BJ (cell line): ENCODE measurements around the gene ELK4. TPM values are rescaled to one million over a fixed set of nuclear protein-coding genes. Genes with fewer than 3 reads are reported as not detected.

Experiments used
- CTCF ChIA-PET: fragments of 350-600 bp; formaldehyde crosslinking; extraction: SDS; loops from one replicate; lab custom pipeline; 2021; ENCODE audit warnings: antibody characterized with exemption, inconsistent platforms; lab: Yijun Ruan, JAX
- POLR2A ChIA-PET: fragments of 300-600 bp; sonication (Branson Sonifier 250); formaldehyde crosslinking; extraction: SDS; loops from one replicate; lab custom pipeline; 2021; ENCODE audit warnings: antibody characterized with exemption; lab: Charles Lee
- DNase-seq: peaks from one replicate; pipeline ENCODE4 v3.0.0-alpha.2; 2011; ENCODE audit warnings: low read depth
- H3K27me3 ChIP-seq: 2 replicates; pipeline ENCODE4 v1.6.0; 2011; ENCODE audit warnings: low read length; ENCODE audit not compliant: control insufficient read depth, insufficient read depth
- H3K36me3 ChIP-seq: 2 replicates; pipeline ENCODE4 v1.5.1; 2011; ENCODE audit warnings: low read length; ENCODE audit not compliant: control insufficient read depth, insufficient read depth
- H3K4me3 ChIP-seq: 2 replicates; pipeline ENCODE4 v1.5.1; 2011; ENCODE audit warnings: low read depth, mild to moderate bottlenecking, control low read depth, low read length
- CTCF ChIP-seq: IDR thresholded peaks from 2 replicates; pipeline ENCODE4 v1.5.1; 2011; ENCODE audit warnings: low read depth, mild to moderate bottlenecking, control low read depth, inconsistent platforms, low read length, moderate library complexity; ENCODE audit not compliant: insufficient read depth
- polyA plus RNA-seq: library from polyadenylated mRNA; depleted of rRNA; stranded (reverse); fragments of >200 nt; gene quantifications from 2 replicates; pipeline ENCODE4 v1.2.3, GENCODE V29; 2011

ELK4 gene
- polyA plus RNA-seq, 1 experiment = 3.4 TPM

GRCh38 chr1:205580140-205580922 lies 51.5 kb downstream of the ELK4 start:
- ChIA-PET POLR2A (no interaction called here), CTCF (interaction anchor here (0.7 to 3.8 kb wide), 7 partner anchors 8 to 129 kb away, joined by 3 to 18 read pairs (median 4); no protein-coding TSS in a partner anchor)
- Histone ChIP-seq H3K36me3 (no peaks in the 10 kb centered on the region), H3K27me3 (peaks cover 46% of the 10 kb centered on the region), H3K4me3 (no peak overlapping the region)
- DNase-seq = no peak
- no peak for TF ChIP-seq CTCF

GRCh38 chr1:205579711-205580110 lies 52.1 kb downstream of the ELK4 start:
- no peak for DNase-seq
- no peak for TF ChIP-seq CTCF
- H3K36me3 ChIP-seq = no peaks in the 10 kb centered on the region
- H3K27me3 ChIP-seq = peaks cover 49% of the 10 kb centered on the region
- ChIA-PET CTCF (interaction anchor here (0.6 to 3.8 kb wide), 6 partner anchors 9 to 234 kb away, joined by 3 to 18 read pairs (median 4); no protein-coding TSS in a partner anchor), POLR2A (no interaction called here)
- H3K4me3 ChIP-seq = no peak overlapping the region

- ChIA-PET CTCF (interaction anchor here (0.6 to 3.8 kb wide), 8 partner anchors 10 to 233 kb away, joined by 3 to 18 read pairs (median 3); no protein-coding TSS in a partner anchor), POLR2A (no interaction called here)
- no peak for TF ChIP-seq CTCF
- peaks cover 52% of the 10 kb centered on the region for H3K27me3 ChIP-seq
- no peak for DNase-seq
- H3K4me3 ChIP-seq = no peak overlapping the region
- H3K36me3 ChIP-seq = no peaks in the 10 kb centered on the region
Measured at GRCh38 chr1:205578780-205579571, 52.8 kb downstream of the ELK4 start.

- peaks cover 49% of the 10 kb centered on the region for H3K27me3 ChIP-seq
- no peak for TF ChIP-seq CTCF
- H3K4me3 ChIP-seq = no peak overlapping the region
- H3K36me3 ChIP-seq = no peaks in the 10 kb centered on the region
- no peak for DNase-seq
- CTCF ChIA-PET = interaction anchor here (0.6 to 3.8 kb wide), 4 partner anchors 11 to 80 kb away, joined by 3 to 18 read pairs (median 4); no protein-coding TSS in a partner anchor
- POLR2A ChIA-PET = no interaction called here
Measured at GRCh38 chr1:205577874-205578658, 53.7 kb downstream of the ELK4 start.
